Activated CD8-positive, alpha-beta T cell treated with anti-CD3 and anti-CD28 coated beads for 36 hours (primary cell): ENCODE results near the gene GLOD4. TPM values are rescaled to one million over a fixed set of nuclear protein-coding genes. Genes with fewer than 3 reads are reported as not detected.
A peak's percentile ranks its signal among the peaks of the same experiment; 100 is the strongest.
"Not testable (repeated sequence)": the region's sequence is repeated elsewhere in the genome, so short reads cannot be mapped to it uniquely, and the experiment has no call there.

Experiments
- ATAC-seq: fragments of 200-7000 bp; cut with Tn5 transposase; one replicate; pipeline ENCODE4 v1.10.0; 2021; ENCODE audit warnings: mild to moderate bottlenecking, moderate library complexity
- CTCF ChIA-PET: fragments of 350-600 bp; sonication (Branson Sonifier 250); formaldehyde crosslinking; loops from one replicate; lab custom pipeline; 2021; ENCODE audit warnings: antibody characterized with exemption; lab: Charles Lee
- POLR2A ChIA-PET: fragments of 350-600 bp; sonication (Branson Sonifier 250); formaldehyde crosslinking; loops from one replicate; lab custom pipeline; 2021; ENCODE audit warnings: antibody characterized with exemption; lab: Charles Lee
- DNase-seq: peaks from one replicate; pipeline ENCODE4 v3.0.0-alpha.2; 2020
- H3K27ac Mint-ChIP-seq: one replicate; pipeline ENCODE4 v1.8.0; 2021; ENCODE audit warnings: mild to moderate bottlenecking, mixed read lengths
- H3K27me3 Mint-ChIP-seq: one replicate; pipeline ENCODE4 v1.8.0; 2021; ENCODE audit warnings: mixed read lengths
- H3K36me3 Mint-ChIP-seq: one replicate; pipeline ENCODE4 v1.8.0; 2021; ENCODE audit warnings: low read depth, mixed read lengths
- H3K4me1 Mint-ChIP-seq: one replicate; pipeline ENCODE4 v1.8.0; 2021; ENCODE audit warnings: low read depth, mixed read lengths
- H3K4me3 Mint-ChIP-seq: one replicate; pipeline ENCODE4 v1.8.0; 2021; ENCODE audit warnings: mild to moderate bottlenecking, moderate library complexity, mixed read lengths
- H3K9me3 Mint-ChIP-seq: one replicate; pipeline ENCODE4 v1.8.0; 2021; ENCODE audit warnings: mixed read lengths
- intact Hi-C: fragments of 100-400 bp; cut with micrococcal nuclease; formaldehyde crosslinking; loops from one replicate; pipeline ENCODE4 v1.10.0; 2022
- total RNA-seq, 2 experiments: library from RNA; stranded (reverse); gene quantifications; one replicate each; pipeline ENCODE4 v1.2.3, GENCODE V29; 2021
- TF ChIP-seq, protein P1 (sequence below): fragments of 200-600 bp; IDR thresholded peaks from one replicate; pipeline ENCODE4 v1.8.0; 2022; ENCODE audit warnings: antibody characterized with exemption, mild to moderate bottlenecking

GLOD4 gene
- total RNA-seq, 2 experiments from 2014 or later = 47.3 to 55.2 TPM

DNA sequence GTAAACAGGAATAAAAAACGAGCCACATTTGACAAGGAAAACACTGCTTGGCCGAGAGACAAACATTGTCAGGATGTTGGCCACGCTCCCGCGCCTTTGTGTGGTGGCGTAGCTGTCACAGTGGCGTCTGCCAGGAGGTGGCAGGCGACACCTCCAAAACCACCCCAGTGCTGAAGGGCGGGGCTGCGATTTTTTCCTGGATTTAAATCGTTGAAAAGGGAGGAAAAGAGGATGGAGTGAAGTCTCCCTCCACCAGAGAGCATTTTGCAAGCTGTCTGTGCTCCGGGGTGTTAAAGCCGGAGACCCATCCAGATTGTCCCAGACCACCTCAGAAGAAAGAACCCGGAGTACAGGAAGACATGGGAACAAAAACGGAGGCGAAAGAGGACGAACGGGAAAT is 12.8 kb upstream of the GLOD4 start:
- Mint-ChIP-seq H3K27ac (no peak overlapping the region), H3K27me3 (no peaks in the 10 kb centered on the region), H3K9me3 (no peaks in the 10 kb centered on the region), H3K4me3 (no peak overlapping the region), H3K36me3 (peaks cover 17% of the 10 kb centered on the region), H3K4me1 (no peaks in the 10 kb centered on the region)
- CTCF ChIA-PET = interaction anchor here (0.9 to 6.1 kb wide), 12 partner anchors 9 to 261 kb away, joined by 3 to 63 read pairs (median 4); partner anchors contain the start of genes GLOD4, MRM3, NXN and TIMM22
- intact Hi-C loops = loop anchor here (5.0 kb wide), 1 partner anchor 182 kb away; the partner anchor contains the start of gene NXN
- TF ChIP-seq, protein P1, sequence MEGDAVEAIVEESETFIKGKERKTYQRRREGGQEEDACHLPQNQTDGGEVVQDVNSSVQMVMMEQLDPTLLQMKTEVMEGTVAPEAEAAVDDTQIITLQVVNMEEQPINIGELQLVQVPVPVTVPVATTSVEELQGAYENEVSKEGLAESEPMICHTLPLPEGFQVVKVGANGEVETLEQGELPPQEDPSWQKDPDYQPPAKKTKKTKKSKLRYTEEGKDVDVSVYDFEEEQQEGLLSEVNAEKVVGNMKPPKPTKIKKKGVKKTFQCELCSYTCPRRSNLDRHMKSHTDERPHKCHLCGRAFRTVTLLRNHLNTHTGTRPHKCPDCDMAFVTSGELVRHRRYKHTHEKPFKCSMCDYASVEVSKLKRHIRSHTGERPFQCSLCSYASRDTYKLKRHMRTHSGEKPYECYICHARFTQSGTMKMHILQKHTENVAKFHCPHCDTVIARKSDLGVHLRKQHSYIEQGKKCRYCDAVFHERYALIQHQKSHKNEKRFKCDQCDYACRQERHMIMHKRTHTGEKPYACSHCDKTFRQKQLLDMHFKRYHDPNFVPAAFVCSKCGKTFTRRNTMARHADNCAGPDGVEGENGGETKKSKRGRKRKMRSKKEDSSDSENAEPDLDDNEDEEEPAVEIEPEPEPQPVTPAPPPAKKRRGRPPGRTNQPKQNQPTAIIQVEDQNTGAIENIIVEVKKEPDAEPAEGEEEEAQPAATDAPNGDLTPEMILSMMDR = peak; percentile 84
- peak; percentile 88 for ATAC-seq
- POLR2A ChIA-PET = interaction anchor here (1.4 kb wide), 1 partner anchor 13 kb away, joined by 3 read pairs; the partner anchor contains the start of genes GLOD4 and MRM3
- DNase-seq = peak; percentile 59

DNA sequence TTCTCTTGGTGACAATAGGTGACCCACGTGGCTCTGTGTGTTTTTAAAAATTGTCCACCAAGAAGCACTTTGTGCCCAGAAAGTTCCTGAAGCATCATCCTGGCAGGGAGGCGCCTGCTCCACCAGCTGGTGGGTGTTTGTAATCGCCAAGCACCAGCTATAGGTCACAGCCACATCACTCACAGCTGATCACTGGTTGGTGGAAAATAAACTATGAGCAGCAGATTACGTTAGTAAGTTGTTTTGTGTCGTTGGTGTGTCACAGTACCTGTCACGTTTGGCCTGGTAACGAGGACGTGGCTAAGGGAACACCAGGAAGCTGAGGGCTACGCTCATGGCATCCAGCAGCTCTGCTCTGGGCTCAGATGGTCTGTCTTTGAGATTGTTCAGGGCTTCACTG is 10.2 kb upstream of the GLOD4 start:
- Mint-ChIP-seq H3K9me3 (no peaks in the 10 kb centered on the region), H3K27me3 (no peaks in the 10 kb centered on the region), H3K36me3 (peaks cover 23% of the 10 kb centered on the region), H3K4me1 (no peaks in the 10 kb centered on the region), H3K27ac (no peak overlapping the region), H3K4me3 (no peak overlapping the region)
- ChIA-PET POLR2A (interaction anchor here (0.6 to 1.8 kb wide), 3 partner anchors 9 to 11 kb away, joined by 3 to 10 read pairs (median 10); partner anchors contain the start of genes GLOD4 and MRM3), CTCF (interaction anchor here (1.6 kb wide), 1 partner anchor 188 kb away, joined by 6 read pairs; the partner anchor contains the start of gene NXN)
- DNase-seq (peak; percentile 12), ATAC-seq (no peak)
- intact Hi-C loops = no loop called here
- TF ChIP-seq, protein P1 = no peak

DNA sequence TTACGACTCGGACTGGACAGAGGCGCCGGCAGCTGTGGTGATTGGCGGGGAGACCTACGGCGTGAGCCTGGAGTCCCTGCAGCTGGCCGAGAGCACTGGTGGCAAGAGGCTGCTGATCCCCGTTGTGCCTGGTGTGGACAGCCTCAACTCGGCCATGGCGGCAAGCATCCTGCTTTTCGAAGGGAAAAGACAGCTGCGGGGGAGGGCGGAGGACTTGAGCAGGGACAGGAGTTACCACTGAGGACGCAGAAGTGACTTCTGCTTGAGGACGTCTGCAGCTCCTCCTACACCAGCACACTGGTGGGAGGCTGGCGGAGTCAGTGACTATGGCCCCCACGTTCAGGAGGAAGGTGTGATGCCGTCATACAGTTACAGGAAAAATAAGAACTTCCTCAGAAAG is 9.7 kb upstream of the GLOD4 start:
- Mint-ChIP-seq H3K36me3 (peaks cover 26% of the 10 kb centered on the region), H3K4me1 (no peaks in the 10 kb centered on the region), H3K27me3 (no peaks in the 10 kb centered on the region), H3K4me3 (no peak overlapping the region), H3K27ac (no peak overlapping the region), H3K9me3 (no peaks in the 10 kb centered on the region)
- intact Hi-C loops = no loop called here
- CTCF ChIA-PET = interaction anchor here (1.3 to 1.6 kb wide), 2 partner anchors 189 to 208 kb away, joined by 3 to 6 read pairs; partner anchors contain the start of gene NXN
- DNase-seq (no peak), ATAC-seq (no peak)
- POLR2A ChIA-PET = interaction anchor here (1.2 to 1.8 kb wide), 2 partner anchors 9 to 10 kb away, joined by 10 read pairs; partner anchors contain the start of genes GLOD4 and MRM3
- TF ChIP-seq, protein P1 = no peak

DNA sequence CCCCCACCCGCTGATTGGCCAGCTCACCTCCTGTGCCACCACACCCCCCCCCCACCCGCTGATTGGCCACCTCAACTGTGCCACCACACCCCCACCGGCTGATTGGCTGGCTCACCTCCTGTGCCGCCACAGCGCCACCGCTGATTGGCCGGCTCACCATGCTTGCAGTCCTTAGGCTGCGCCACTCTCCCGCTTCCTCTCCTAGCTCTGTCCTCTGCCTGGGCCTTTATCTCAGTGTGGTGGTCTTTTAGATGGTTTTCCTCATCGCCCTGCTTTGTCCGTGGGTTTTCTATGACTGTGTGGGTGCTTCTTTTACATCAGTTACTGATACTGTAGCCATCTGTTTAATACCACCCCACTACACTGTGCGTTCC is 8.8 kb upstream of the GLOD4 start:
- ChIA-PET CTCF (interaction anchor here (1.1 to 1.3 kb wide), 2 partner anchors 9 to 209 kb away, joined by 3 read pairs; no protein-coding TSS in a partner anchor), POLR2A (interaction anchor here (1.8 kb wide), 1 partner anchor 8 kb away, joined by 10 read pairs; no protein-coding TSS in a partner anchor)
- ATAC-seq, H3K9me3 Mint-ChIP-seq, H3K27ac Mint-ChIP-seq, H3K4me3 Mint-ChIP-seq, H3K27me3 Mint-ChIP-seq, H3K4me1 Mint-ChIP-seq, DNase-seq, intact Hi-C loops: not testable (repeated sequence)
- H3K36me3 Mint-ChIP-seq = peaks cover 26% of the 10 kb centered on the region

DNA sequence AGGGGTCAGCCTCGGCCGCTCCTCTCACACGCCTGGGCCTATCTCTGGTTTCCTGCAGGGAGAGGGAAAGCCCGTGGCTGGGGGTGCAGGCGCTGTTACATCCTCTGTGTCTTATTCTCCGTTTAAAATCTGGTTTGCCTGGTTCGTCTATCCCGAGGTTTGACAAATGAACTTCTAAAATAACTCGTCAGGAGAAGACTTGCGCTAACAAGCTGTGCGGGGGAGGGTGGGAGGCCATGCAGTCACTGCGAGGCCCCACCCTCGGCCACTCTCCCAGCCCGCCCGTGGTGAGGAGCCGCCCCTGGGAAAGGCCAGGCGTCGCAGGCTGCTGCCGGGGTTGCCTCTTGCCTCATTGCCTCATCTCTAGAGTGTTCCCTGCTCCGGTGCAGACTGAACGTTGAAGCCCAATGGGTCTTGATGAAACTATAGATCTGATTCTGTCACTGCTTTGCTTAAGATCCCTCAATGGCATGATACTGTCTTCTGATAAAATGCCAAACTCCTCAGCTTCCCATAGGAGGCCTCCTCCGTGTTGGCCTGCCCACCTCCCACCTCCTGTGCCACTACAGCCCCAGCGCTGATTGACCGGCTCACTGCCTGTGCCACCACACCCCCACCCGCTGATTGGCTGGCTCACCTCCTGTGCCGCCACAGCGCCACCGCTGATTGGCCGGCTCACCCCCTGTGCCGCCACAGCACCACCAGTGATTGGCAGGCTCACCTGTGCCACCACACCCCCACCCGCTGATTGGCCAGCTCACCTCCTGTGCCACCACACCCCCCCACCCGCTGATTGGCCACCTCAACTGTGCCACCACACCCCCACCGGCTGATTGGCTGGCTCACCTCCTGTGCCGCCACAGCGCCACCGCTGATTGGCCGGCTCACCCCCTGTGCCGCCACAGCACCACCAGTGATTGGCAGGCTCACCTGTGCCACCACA is 8.1 kb upstream of the GLOD4 start:
- peaks cover 28% of the 10 kb centered on the region for H3K36me3 Mint-ChIP-seq
- DNase-seq, ATAC-seq, POLR2A ChIA-PET, intact Hi-C loops, H3K9me3 Mint-ChIP-seq, H3K4me1 Mint-ChIP-seq, H3K27ac Mint-ChIP-seq, H3K27me3 Mint-ChIP-seq, H3K4me3 Mint-ChIP-seq: not testable (repeated sequence)
- CTCF ChIA-PET = interaction anchor here (1.1 kb wide), 1 partner anchor 9 kb away, joined by 3 read pairs; no protein-coding TSS in a partner anchor
